Ureter (tissue), 1 donor: ENCODE measurements around the gene ARHGEF11. TPM values are rescaled to one million over a fixed set of nuclear protein-coding genes. Genes with fewer than 3 reads are reported as not detected.

ENCODE experiments used
- DNase-seq: peaks from one replicate; pipeline ENCODE4 v3.0.0-alpha.2; 2020; ENCODE audit warnings: low spot score
- total RNA-seq: library from RNA; stranded (reverse); gene quantifications from one replicate; pipeline ENCODE4 v1.2.4, GENCODE V29; 2023
- donor health status: DM: yes; HTN: yes; CAD: no.

Gene ARHGEF11
- total RNA-seq, 1 donor from 2014 or later = 47.4 TPM

DNA sequence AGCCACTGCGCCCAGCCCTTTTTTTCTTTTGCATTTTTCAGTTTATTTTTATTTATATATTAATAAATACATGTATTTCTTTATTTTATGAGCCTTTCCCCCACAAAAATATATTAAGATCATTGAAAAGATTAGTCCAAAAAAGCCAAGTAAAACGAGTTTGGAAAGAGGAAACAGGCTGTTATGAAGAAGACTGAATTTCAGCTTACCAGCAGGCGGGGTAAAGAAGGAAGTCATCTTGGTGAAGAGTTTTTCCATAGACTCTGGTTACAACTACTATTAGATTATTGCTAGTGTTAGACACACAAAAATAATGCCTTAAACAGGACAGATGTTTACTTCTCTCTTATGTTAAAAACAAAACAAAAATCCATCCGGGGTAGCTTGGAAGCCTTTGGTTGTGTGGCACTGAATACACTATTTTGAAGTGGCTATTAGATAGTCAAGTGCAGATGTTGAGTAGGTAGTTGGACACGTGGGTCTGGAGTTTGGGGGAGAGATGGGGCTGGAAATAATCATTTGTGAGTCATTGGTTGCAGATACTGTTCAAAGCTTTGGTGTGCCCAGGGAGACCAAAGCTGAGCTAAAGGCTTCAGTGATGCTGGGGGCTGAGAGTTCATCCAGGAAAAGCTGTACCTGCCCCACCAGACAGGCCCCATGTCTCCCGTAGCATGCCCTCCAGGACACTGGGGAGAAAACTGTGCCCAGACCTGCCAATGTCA lies 133.8 kb downstream of the ARHGEF11 start:
- DNase-seq = no peak

DNA sequence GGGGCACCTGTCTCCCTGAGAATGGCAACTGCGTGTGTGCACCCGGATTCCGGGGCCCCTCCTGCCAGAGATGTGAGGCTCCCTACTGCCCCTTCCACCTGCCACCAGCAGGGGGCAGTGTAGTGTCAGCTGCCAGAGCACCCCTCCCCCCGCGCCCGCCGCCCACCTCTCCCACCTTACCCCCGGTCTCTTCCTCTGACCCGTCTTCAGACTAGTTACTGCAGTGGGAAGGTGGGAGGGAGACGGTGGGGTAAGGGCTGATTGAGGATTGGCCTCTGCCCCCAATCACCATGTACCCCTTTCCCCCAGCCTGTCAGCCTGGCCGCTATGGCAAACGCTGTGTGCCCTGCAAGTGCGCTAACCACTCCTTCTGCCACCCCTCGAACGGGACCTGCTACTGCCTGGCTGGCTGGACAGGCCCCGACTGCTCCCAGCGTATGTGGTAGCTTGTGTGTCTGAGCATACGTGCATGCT lies 135.2 kb downstream of the ARHGEF11 start:
- DNase-seq = no peak

DNA sequence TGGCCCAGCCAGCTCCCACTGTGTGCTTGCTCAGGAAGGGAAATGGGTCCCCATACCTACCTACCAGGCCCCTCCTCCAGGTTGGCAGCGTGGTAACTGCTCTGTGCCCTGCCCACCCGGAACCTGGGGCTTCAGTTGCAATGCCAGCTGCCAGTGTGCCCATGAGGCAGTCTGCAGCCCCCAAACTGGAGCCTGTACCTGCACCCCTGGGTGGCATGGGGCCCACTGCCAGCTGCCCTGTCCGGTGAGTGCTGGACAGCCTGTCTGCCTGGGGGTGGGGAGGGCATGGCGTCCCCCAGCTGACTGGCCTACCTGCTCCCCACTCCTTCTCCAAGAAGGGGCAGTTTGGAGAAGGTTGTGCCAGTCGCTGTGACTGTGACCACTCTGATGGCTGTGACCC lies 135.9 kb downstream of the ARHGEF11 start:
- no peak for DNase-seq

GRCh38 chr1:156908955-156909354 lies 136.6 kb downstream of the ARHGEF11 start:
- DNase-seq = no peak

- no peak for DNase-seq
These were observed 137.0 kb downstream of the ARHGEF11 start for GRCh38 chr1:156908541-156908940.

- no peak for DNase-seq
These were observed 139.2 kb downstream of the ARHGEF11 start for GRCh38 chr1:156906206-156906906.

- DNase-seq = no peak
These were observed 139.9 kb downstream of the ARHGEF11 start for GRCh38 chr1:156905651-156906050.

DNA sequence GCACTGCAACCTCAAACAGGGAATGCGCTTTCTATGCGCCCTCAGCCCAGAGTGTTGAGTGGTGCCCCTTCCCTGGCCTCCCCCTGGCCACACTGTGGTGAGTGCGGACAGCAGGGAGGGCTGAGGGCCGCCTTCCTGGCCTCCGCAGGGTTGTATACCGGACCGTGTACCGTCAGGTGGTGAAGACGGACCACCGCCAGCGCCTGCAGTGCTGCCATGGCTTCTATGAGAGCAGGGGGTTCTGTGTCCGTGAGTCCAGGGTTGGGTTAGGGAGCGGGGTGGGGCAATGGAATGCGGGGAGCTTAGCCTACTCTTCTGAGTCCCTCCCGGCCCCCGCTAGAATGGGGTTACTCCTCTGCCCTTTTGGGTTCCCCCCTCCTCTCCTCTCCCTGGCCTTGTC lies 140.4 kb downstream of the ARHGEF11 start:
- DNase-seq = no peak

DNA sequence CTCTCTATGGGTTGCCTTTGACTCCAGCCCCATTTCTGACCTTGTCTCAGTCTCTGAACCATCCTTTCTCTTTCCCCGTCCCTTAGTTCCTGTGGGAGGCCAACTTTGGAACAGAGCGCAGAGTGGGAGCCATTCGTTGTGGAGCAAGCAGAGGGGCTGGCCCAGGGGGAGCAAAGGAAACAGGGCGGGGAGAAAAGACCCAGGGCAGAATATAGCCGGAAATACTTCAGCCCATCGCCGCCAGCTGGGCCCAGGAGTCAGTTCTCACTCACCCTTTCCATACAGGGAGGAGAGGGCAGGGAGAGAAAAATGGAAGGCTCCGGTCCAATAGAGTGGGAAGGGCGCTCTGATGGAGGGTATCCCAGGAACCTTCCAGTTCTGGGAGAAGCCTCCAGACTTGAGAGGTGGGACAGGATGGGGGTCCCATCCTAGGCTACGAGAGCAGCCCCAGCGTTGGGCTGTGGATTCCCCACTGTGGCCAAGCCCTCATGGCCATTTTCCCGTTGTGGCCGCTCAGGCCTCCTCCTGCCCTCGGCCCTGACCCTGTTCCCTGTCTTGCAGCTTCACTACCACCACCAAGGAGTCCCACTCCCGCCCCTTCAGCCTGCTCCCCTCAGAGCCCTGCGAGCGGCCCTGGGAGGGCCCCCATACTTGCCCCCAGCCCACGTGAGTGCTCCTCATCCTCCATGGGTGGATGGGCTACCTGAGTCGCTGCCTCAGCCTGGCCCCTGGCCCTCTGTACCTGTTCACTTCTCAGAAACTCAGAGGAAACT lies 141.2 kb downstream of the ARHGEF11 start:
- DNase-seq = no peak

DNA sequence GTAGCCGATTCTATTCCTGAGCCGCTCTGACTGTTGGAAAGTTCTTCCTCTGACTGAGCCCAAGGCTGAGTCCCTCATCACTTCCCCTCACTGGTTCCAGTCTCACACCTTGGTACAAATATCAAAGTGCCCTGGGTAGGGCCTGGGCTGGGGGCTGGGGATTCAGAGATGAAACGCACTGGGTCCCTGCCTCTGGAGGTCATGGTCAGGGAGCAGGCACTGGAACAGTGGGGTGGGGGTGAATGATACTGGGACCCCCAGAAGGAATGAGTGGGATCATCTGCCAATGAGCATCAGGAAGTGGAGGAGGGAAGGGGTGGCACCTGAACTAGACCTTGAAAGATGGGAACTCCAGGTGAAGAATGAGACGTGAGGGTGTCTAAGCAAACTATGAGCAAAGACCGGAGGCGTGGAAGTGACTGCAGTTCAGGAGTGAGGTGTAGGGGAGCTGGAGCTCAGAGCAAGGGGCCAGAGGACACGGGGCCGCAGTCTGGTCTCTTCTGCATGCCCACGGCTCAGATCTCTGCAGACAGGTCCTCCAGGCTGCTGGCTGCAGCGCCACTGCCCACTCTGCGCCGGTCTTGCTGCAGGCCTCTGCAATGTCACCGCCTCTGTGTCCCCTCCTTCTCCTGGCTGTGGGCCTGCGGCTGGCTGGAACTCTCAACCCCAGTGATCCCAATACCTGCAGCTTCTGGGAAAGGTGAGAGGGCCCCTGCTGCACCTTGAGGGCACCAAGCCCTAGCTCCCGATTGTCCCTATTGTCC lies 142.0 kb downstream of the ARHGEF11 start:
- DNase-seq = no peak

- DNase-seq = no peak
These were observed 143.3 kb downstream of the ARHGEF11 start for GRCh38 chr1:156901966-156902915.

GRCh38 chr1:156901590-156901900 lies 144.0 kb downstream of the ARHGEF11 start:
- DNase-seq = no peak

DNA sequence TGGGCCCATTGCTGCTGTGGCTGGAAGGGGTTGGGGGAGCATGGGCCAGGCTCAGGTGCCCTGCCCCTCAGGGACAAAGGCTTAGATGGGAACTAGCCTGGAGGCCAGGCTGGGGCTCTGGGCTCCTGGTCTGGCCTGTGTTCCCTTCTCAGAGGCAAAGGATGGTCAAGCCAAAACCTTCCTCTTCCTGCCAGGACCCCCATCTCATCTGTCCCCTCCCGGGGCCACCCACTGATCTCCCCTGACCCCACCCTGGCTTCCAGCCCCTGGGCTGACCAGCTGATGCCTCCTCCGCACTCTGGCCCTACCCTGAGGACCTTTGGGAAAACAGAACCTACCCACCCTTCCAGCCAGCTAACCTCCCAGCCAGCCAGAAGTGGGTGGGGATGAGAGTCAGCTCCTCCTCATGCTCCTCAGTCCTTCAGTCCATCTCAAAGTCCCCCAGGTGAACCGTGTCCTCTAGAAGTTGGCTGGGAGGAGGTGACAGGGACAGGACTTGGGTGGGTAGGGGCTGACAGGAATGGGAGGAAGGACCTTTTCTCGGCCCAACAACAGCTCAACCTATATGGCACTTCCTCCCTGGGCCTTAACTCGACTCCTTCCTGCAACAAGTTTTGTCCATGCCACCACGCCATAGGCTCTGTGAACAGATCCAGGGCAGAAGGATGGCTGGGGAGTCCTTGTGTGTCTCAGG lies 144.5 kb downstream of the ARHGEF11 start:
- DNase-seq = no peak

- no peak for DNase-seq
These were observed 145.4 kb downstream of the ARHGEF11 start for GRCh38 chr1:156899956-156900718.

- DNase-seq = no peak
These were observed 146.4 kb downstream of the ARHGEF11 start for GRCh38 chr1:156898971-156899664.

DNA sequence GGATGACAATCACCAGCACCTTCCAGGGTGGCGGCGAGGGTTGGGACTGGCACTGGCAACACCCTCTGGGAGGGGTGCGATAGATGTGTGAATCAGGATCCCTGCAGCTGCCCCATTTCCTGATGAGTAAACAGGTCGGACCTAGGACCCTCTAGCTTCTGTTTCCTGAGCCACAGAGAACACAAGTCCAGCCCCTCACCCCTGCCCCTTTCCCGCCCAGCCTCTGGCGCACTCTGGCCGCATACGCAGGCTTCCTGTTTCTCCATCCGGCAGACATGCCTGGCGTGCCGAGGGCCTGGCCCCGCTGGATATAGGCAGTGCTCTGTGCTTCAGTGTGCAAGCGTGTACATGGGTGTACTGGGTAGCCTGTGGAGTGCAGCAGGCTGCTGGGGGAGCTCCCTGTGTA lies 147.4 kb downstream of the ARHGEF11 start:
- peak; percentile 56 for DNase-seq

GRCh38 chr1:156897078-156897825 lies 148.3 kb downstream of the ARHGEF11 start:
- DNase-seq = no peak

DNA sequence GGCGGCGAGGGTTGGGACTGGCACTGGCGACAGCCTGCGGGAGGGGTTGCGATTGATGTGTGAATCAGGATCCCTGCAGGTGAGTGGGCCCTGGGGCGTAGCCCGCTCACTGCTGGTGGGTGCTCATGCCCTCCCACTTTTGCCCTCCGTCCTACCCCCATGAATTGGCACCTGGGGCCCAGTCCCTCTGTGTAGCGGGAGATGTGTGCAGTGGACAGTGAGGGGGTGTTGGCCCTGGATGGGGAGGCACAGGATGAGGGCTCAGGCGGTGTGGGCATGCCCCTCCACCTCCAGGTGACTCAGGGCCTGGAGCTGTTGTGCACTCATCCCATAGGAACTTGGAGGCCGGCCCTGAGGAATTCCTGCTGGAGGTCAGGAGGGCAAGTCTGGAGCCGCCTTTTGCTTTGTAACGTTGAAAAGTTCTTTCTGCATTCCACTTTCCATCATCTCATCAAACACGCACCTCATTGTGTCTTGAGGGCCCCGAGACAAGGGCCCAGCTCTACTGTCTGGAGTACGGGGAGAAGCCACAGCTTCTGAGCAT lies 149.0 kb downstream of the ARHGEF11 start:
- no peak for DNase-seq
